Measurements from ENCODE around the gene HEATR1. TPM values are rescaled to one million over a fixed set of nuclear protein-coding genes. Genes with fewer than 3 reads are reported as not detected.

Gene HEATR1
- total and polyA plus RNA-seq, 4 donors, result 3.3 to 19.4 (median 9.6) TPM

DNA sequence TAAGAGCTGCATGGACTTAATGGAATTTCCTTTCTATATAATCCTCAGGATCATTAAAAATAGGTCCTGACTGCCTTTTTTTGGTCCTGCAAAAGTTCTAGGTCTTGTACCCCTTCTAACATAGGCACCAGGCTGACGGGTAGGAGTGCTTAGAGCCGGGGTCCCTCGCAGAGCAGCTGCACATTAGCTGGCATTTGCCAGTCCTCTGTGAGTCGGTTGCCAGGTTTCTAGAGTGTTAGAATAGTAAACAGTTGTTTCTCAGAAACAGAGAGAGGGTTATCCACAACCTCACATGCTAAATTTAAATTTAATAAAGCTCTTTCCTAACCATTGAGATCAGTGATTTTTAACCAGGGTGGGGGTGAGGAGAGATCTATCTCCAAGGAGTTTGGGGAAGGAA, 35.4 kb upstream of the HEATR1 start:
- Histone ChIP-seq H3K9me3 (ENCODE audit: control insufficient read depth in 4 of 4, low read length in 3 of 4) (no peaks in the 10 kb centered on the region), H3K27ac (ENCODE audit: low read depth in 1 of 2, low read length in 2 of 2) (no peak overlapping the region), H3K27me3 (ENCODE audit: control insufficient read depth in 4 of 4, insufficient read depth in 4 of 4, low read length in 3 of 4) (no peaks in the 10 kb centered on the region), H3K4me1 (ENCODE audit: control insufficient read depth in 4 of 4, insufficient read depth in 4 of 4, low read length in 3 of 4) (no peaks in the 10 kb centered on the region), H3K9ac (ENCODE audit: low read depth in 1 of 2, low read length in 2 of 2) (no peak overlapping the region), H3K4me3 (ENCODE audit: low read depth in 1 of 3, low read length in 3 of 3) (no peak overlapping the region), H3K36me3 (ENCODE audit: control insufficient read depth in 4 of 4, insufficient read depth in 3 of 4, low read depth in 1 of 4, low read length in 3 of 4) (no peaks in the 10 kb centered on the region)
- no peak for DNase-seq (ENCODE audit: low spot score)
- 69% methylated on average over 4 of the region's 4 CpGs for WGBS
- TF ChIP-seq YY1 (IDR thresholded peaks at IDR 0.05), result no peak
- TF ChIP-seq HNF4A (conservative IDR thresholded peaks at IDR 0.05), result no peak
- no peak for TF ChIP-seq RAD21 (IDR thresholded peaks at IDR 0.05)
- no peak for TF ChIP-seq SP1 (IDR thresholded peaks at IDR 0.05)

DNA sequence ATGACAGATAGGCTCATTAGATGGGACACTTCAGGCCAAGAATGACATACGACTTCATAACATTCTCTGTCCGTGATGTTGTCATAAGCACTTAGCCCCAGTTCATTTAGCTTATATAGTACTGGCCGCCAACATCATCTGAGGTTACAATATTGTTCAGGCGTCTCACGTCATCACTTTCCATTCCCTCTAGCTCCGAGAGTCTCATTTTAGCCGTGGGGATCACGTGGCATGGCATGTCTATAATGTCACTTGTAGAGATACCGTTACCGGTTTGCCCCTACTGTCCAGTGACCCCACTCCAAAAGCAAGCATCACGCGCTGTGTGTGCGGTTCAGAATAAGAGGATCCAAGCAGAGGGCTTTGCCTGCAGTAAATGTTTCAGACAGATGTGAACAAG, 34.6 kb upstream of the HEATR1 start:
- peaks cover 0 to 5% (median 0%) of the 10 kb centered on the region in 4 donors for H3K27me3 ChIP-seq (ENCODE audit: control insufficient read depth in 4 of 4, insufficient read depth in 4 of 4, low read length in 3 of 4)
- WGBS, result 83% methylated on average over 13 of the region's 13 CpGs
- TF ChIP-seq, protein P1, sequence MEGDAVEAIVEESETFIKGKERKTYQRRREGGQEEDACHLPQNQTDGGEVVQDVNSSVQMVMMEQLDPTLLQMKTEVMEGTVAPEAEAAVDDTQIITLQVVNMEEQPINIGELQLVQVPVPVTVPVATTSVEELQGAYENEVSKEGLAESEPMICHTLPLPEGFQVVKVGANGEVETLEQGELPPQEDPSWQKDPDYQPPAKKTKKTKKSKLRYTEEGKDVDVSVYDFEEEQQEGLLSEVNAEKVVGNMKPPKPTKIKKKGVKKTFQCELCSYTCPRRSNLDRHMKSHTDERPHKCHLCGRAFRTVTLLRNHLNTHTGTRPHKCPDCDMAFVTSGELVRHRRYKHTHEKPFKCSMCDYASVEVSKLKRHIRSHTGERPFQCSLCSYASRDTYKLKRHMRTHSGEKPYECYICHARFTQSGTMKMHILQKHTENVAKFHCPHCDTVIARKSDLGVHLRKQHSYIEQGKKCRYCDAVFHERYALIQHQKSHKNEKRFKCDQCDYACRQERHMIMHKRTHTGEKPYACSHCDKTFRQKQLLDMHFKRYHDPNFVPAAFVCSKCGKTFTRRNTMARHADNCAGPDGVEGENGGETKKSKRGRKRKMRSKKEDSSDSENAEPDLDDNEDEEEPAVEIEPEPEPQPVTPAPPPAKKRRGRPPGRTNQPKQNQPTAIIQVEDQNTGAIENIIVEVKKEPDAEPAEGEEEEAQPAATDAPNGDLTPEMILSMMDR (IDR thresholded peaks at IDR 0.05; ENCODE audit: low read depth, low read length, missing input control), result no peak
- no peak for TF ChIP-seq TAF1 (conservative IDR thresholded peaks at IDR 0.05)
- TF ChIP-seq RXRA (IDR thresholded peaks at IDR 0.05), result no peak
- TF ChIP-seq NR2F2 (IDR thresholded peaks at IDR 0.05), result no peak
- TF ChIP-seq, protein P2, sequence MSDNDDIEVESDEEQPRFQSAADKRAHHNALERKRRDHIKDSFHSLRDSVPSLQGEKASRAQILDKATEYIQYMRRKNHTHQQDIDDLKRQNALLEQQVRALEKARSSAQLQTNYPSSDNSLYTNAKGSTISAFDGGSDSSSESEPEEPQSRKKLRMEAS (IDR thresholded peaks at IDR 0.05), result no peak
- TF ChIP-seq HNF4G (IDR thresholded peaks at IDR 0.05), result no peak
- no peak for DNase-seq (ENCODE audit: low spot score)
- H3K36me3 ChIP-seq (ENCODE audit: control insufficient read depth in 4 of 4, insufficient read depth in 3 of 4, low read depth in 1 of 4, low read length in 3 of 4), result no peaks in the 10 kb centered on the region
- H3K4me3 ChIP-seq (ENCODE audit: low read depth in 1 of 3, low read length in 3 of 3), result no peak overlapping the region
- H3K9ac ChIP-seq (ENCODE audit: low read depth in 1 of 2, low read length in 2 of 2), result no peak overlapping the region
- H3K4me1 ChIP-seq (ENCODE audit: control insufficient read depth in 4 of 4, insufficient read depth in 4 of 4, low read length in 3 of 4), result no peaks in the 10 kb centered on the region
- no peaks in the 10 kb centered on the region for H3K9me3 ChIP-seq (ENCODE audit: control insufficient read depth in 4 of 4, low read length in 3 of 4)
- no peak overlapping the region for H3K27ac ChIP-seq (ENCODE audit: low read depth in 1 of 2, low read length in 2 of 2)

DNA sequence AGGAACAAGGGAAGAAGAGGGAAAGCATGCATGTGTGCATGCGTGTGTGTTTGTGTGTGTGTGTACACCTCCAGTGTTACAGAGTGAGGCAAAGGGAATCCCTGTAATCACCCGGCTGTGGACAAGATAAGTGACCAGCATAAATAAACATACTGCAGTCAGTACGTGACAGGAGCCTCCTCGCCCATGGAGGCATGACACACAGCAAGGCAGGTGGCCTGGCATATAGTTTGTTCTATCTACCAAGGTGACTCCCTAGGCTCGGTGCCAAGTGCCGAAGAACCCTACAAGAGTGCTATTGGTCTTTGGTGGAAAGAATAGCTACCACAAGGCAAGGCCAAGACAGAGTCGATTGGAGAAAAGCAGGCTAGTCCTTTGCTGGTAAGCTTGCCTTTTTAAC, 31.7 kb upstream of the HEATR1 start:
- H3K4me1 ChIP-seq (ENCODE audit: control insufficient read depth in 4 of 4, insufficient read depth in 4 of 4, low read length in 3 of 4), result no peaks in the 10 kb centered on the region
- no peak overlapping the region for H3K27ac ChIP-seq (ENCODE audit: low read depth in 1 of 2, low read length in 2 of 2)
- no peak overlapping the region for H3K9ac ChIP-seq (ENCODE audit: low read depth in 1 of 2, low read length in 2 of 2)
- peaks cover 0 to 7% (median 0%) of the 10 kb centered on the region in 4 donors for H3K27me3 ChIP-seq (ENCODE audit: control insufficient read depth in 4 of 4, insufficient read depth in 4 of 4, low read length in 3 of 4)
- H3K4me3 ChIP-seq (ENCODE audit: low read depth in 1 of 3, low read length in 3 of 3), result no peak overlapping the region
- H3K36me3 ChIP-seq (ENCODE audit: control insufficient read depth in 4 of 4, insufficient read depth in 3 of 4, low read depth in 1 of 4, low read length in 3 of 4), result no peaks in the 10 kb centered on the region
- TF ChIP-seq SP1 (IDR thresholded peaks at IDR 0.05) (no peak), JUND (IDR thresholded peaks at IDR 0.05) (no peak), NR2F2 (IDR thresholded peaks at IDR 0.05) (no peak), RXRA (IDR thresholded peaks at IDR 0.05) (no peak)
- TF ChIP-seq, protein P3, sequence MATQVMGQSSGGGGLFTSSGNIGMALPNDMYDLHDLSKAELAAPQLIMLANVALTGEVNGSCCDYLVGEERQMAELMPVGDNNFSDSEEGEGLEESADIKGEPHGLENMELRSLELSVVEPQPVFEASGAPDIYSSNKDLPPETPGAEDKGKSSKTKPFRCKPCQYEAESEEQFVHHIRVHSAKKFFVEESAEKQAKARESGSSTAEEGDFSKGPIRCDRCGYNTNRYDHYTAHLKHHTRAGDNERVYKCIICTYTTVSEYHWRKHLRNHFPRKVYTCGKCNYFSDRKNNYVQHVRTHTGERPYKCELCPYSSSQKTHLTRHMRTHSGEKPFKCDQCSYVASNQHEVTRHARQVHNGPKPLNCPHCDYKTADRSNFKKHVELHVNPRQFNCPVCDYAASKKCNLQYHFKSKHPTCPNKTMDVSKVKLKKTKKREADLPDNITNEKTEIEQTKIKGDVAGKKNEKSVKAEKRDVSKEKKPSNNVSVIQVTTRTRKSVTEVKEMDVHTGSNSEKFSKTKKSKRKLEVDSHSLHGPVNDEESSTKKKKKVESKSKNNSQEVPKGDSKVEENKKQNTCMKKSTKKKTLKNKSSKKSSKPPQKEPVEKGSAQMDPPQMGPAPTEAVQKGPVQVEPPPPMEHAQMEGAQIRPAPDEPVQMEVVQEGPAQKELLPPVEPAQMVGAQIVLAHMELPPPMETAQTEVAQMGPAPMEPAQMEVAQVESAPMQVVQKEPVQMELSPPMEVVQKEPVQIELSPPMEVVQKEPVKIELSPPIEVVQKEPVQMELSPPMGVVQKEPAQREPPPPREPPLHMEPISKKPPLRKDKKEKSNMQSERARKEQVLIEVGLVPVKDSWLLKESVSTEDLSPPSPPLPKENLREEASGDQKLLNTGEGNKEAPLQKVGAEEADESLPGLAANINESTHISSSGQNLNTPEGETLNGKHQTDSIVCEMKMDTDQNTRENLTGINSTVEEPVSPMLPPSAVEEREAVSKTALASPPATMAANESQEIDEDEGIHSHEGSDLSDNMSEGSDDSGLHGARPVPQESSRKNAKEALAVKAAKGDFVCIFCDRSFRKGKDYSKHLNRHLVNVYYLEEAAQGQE (IDR thresholded peaks at IDR 0.05), result no peak
- no peaks in the 10 kb centered on the region for H3K9me3 ChIP-seq (ENCODE audit: control insufficient read depth in 4 of 4, low read length in 3 of 4)
- no peak for DNase-seq (ENCODE audit: low spot score)
- WGBS, result 69% methylated on average over 7 of the region's 7 CpGs

Measured in liver (tissue), 9 donors.